22Rv1 (cell line): Measurements from ENCODE around the gene COA8.

ENCODE experiments used
- H3K27ac ChIP-seq: fragments of 450-650 bp; 2 replicates; pipeline ENCODE4 v1.5.1; 2017
- ZFX ChIP-seq: fragments of 450-650 bp; IDR thresholded peaks from 2 replicates; pipeline ENCODE4 v1.6.1; 2017; ENCODE audit warnings: antibody characterized with exemption, borderline replicate concordance
- TF ChIP-seq, protein P1 (sequence below): fragments of 450-650 bp; IDR thresholded peaks from 2 replicates; pipeline ENCODE4 v1.5.1; 2017; ENCODE audit warnings: mild to moderate bottlenecking

COA8 gene, protein sequence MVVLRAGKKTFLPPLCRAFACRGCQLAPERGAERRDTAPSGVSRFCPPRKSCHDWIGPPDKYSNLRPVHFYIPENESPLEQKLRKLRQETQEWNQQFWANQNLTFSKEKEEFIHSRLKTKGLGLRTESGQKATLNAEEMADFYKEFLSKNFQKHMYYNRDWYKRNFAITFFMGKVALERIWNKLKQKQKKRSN

DNA sequence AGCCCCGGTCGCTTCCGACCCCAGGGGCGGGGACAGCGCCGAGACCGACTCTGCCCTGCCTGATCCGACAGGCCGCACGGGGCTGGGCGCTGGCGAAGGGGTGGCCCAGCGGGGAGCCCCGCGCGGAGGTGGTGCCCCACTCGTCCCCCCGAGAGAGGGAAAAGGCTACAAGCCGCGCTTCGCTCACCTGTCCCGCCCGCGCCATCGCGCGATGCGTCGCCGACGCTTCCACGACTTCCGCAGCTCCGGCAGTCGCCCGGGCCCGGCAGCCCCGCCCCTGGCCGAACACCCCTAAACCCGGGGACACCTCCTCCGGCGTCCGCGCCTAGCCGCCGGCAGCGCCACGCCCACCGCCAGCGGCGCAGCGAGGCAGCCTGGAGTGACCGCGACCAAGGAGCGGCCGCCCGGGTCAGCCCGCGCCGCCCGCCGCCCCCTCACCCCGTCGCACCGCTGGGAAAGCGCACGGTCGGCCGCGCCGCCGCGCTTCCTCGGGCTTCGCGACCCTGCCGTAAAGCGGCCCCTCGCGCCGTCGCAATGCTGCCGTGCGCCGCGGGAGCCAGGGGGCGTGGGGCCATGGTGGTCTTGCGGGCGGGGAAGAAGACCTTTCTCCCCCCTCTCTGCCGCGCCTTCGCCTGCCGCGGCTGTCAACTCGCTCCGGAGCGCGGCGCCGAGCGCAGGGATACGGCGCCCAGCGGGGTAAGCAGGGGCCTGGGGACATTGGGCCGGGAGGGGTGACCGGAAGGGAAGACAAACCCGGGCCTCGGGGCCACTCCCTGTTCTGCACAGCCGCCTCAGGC is at the start of gene COA8, which contains the start of gene BAG5:
Gene COA8 (plus strand): TSS at position 532 of the 797 bp plus-strand sequence. CDS start 42 bp downstream, at position 574.
Gene BAG5 (minus strand): TSS at position 229 of the 797 bp plus-strand sequence. CDS start 1,493 bp downstream, outside the sequence.
- H3K27ac ChIP-seq, result peak within 1 kb of the TSS; percentile 95
- no peak for TF ChIP-seq ZFX
- TF ChIP-seq, protein P1, sequence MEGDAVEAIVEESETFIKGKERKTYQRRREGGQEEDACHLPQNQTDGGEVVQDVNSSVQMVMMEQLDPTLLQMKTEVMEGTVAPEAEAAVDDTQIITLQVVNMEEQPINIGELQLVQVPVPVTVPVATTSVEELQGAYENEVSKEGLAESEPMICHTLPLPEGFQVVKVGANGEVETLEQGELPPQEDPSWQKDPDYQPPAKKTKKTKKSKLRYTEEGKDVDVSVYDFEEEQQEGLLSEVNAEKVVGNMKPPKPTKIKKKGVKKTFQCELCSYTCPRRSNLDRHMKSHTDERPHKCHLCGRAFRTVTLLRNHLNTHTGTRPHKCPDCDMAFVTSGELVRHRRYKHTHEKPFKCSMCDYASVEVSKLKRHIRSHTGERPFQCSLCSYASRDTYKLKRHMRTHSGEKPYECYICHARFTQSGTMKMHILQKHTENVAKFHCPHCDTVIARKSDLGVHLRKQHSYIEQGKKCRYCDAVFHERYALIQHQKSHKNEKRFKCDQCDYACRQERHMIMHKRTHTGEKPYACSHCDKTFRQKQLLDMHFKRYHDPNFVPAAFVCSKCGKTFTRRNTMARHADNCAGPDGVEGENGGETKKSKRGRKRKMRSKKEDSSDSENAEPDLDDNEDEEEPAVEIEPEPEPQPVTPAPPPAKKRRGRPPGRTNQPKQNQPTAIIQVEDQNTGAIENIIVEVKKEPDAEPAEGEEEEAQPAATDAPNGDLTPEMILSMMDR, result no peak

DNA sequence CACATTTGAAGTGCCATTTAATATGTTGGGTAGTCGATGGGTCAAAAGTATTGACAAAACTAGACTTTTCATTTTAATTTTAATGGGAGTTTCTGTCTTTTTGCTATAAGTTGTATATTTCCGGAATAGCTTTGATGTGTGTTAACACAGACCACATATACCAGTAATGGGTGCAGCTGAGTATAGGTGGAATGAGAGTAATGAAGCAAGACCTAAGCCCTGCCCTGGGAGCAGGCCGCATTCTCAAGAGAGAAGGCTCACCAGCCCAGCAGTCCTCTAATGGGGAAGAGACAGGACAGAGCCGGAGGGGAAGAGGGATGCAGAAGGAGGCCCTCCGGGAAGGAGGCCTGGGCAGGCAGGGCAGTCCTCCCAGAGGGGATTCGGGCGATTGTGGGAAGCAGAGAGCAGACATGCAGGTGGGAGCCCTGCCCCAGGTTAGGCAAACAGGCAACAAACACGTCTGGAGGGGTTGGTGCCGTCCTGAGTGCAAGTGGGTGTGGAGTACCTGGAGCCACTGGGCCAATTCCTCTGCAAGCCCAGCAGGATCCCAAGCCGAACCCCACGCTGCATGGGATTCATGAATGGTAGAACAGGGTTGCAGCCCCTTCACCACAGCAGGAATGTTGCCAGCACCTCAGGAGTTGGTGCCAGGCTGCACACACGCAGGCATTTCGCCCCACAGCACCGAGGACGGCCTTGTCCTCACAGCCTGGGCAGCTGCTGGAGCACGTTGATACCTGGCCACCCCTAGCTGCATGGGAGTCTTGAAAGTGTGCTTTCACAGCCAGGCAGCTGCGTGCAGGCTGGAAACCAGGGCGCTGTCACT is 48.0 kb upstream of the COA8 start:
- no peak overlapping the region; the same call in 1 of the 2 replicates for H3K27ac ChIP-seq
- TF ChIP-seq, protein P1, result no peak
- no peak for TF ChIP-seq ZFX

GRCh38 chr14:103516426-103517173 is 46.2 kb upstream of the COA8 start:
- peak overlapping the region; percentile 30 for H3K27ac ChIP-seq
- no peak for TF ChIP-seq ZFX
- TF ChIP-seq, protein P1, result no peak

DNA sequence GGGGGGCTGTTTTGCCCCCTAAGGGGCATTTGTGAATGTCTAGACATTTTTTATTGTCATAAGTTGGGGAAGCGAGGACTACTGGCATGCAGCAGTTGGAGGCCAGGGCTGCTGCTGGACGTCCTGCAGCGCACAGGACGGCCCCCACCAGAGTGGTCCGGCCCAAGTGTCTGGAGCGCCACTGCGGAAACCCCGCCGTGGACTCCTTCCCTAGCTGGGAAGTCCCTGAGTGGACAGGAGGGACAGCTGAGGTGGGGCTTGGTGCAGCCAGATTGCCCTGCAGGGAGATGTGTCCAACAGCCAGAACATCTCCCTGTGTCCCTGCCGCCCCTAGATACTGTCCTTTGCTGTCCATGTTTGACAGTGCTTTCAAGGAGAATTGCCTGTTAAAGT is 45.6 kb upstream of the COA8 start:
- TF ChIP-seq ZFX, result no peak
- TF ChIP-seq, protein P1, result no peak
- peak overlapping the region; percentile 30 for H3K27ac ChIP-seq

DNA sequence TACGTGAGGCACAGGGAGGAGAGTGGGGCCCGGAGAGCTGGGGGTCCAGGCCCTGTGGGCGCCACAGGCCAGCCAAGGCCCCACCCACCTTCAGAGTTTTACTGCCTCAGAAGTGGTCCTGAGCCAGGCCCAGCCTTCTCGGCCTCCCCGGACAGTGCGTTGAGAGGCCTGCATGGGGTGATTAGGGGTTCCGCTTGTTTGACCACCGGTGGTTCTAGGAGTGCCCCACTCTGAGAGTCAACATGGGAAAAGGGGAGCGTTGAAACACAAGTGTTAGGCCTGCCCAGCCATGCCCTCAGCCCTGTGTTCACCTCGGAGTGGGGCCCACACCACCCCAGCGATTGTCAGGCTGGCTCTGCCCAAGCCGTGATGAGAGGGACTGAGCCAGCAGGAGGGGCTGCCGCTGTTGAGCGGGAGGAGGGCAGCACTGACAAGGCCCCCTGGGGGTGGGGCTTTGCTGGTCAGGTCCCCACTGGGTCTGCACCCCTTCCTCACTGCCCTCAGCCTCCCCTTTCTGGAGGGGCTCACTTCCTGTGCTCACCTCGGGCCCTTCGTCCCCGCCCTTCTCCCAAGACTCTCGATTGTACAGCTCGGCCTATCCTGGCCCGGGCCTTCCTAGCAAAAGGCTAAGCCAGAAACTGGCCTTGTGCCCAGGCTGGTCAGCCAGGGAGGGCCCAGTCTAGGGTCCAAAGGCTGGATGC is 44.9 kb upstream of the COA8 start:
- H3K27ac ChIP-seq, result peak overlapping the region; percentile 96; the same call in 1 of the 2 replicates

More for the DNA sequence above, 44.9 kb upstream of the COA8 start:
- TF ChIP-seq, protein P1, result no peak
- no peak for TF ChIP-seq ZFX
